Activated CD4-positive, CD25-positive, alpha-beta regulatory T cell treated with anti-CD3 and anti-CD28 coated beads, Interleukin-2, amount 50 U/mL, for 24 hours (primary cell): ENCODE measurements around the gene TBC1D4.

Source experiments
- ATAC-seq, 2 donors: fragments of 150-1000 bp; cut with Tn5 transposase; one replicate each; pipeline ENCODE4 v1.10.0; 2021; ENCODE audit warnings: mild to moderate bottlenecking in 1 of 2, moderate library complexity in 1 of 2

The TBC1D4 gene

GRCh38 chr13:75482070-75482819, at the start of gene TBC1D4:
TBC1D4 (minus strand) TSS chr13:75482169; CDS start chr13:75481767, 402 bp downstream.
- peak; percentile 74 for ATAC-seq

GRCh38 chr13:75530549-75530961, 48.6 kb upstream of the TBC1D4 start:
- peak; percentile 82 to 93 for ATAC-seq

- ATAC-seq, result no peak
Observed at GRCh38 chr13:75521956-75522355, 40.0 kb upstream of the TBC1D4 start.

- ATAC-seq, result no peak
Observed at GRCh38 chr13:75518439-75519088, 36.6 kb upstream of the TBC1D4 start.

- no peak for ATAC-seq
Observed at GRCh38 chr13:75514080-75514995, 32.4 kb upstream of the TBC1D4 start.

GRCh38 chr13:75513271-75513670, 31.3 kb upstream of the TBC1D4 start:
- no peak for ATAC-seq

- ATAC-seq, result no peak
Observed at GRCh38 chr13:75512253-75512652, 30.3 kb upstream of the TBC1D4 start.

- ATAC-seq, result no peak
Observed at GRCh38 chr13:75511051-75511625, 29.2 kb upstream of the TBC1D4 start.

- no peak for ATAC-seq
Observed at GRCh38 chr13:75508002-75508548, 26.1 kb upstream of the TBC1D4 start.

GRCh38 chr13:75507027-75508001, 25.3 kb upstream of the TBC1D4 start:
- ATAC-seq, result no peak

- no peak for ATAC-seq
Observed at GRCh38 chr13:75506018-75506417, 24.0 kb upstream of the TBC1D4 start.

- ATAC-seq, result no peak
Observed at GRCh38 chr13:75505327-75505726, 23.4 kb upstream of the TBC1D4 start.

- no peak for ATAC-seq
Observed at GRCh38 chr13:75495938-75496337, 14.0 kb upstream of the TBC1D4 start.

- ATAC-seq, result no peak
Observed at GRCh38 chr13:75494491-75494890, 12.5 kb upstream of the TBC1D4 start.

- no peak for ATAC-seq
Observed at GRCh38 chr13:75493156-75493555, 11.2 kb upstream of the TBC1D4 start.

- no peak for ATAC-seq
Observed at GRCh38 chr13:75492389-75492788, 10.4 kb upstream of the TBC1D4 start.

- no peak for ATAC-seq
Observed at GRCh38 chr13:75491376-75491775, 9.4 kb upstream of the TBC1D4 start.

GRCh38 chr13:75489502-75490263, 7.7 kb upstream of the TBC1D4 start:
- ATAC-seq, result peak; percentile 69 to 77

GRCh38 chr13:75486146-75487062, 4.4 kb upstream of the TBC1D4 start:
- ATAC-seq, result no peak
